Progenitor cell of endocrine pancreas (in vitro differentiated cells): ENCODE data around the gene STK17A. TPM values are rescaled to one million over a fixed set of nuclear protein-coding genes. Genes with fewer than 3 reads are reported as not detected.

ENCODE experiments used
- DNase-seq: peaks from one replicate; pipeline ENCODE4 v3.0.0; 2021; ENCODE audit warnings: low spot score; ENCODE audit not compliant: unreplicated experiment
- H3K27ac Mint-ChIP-seq: 2 replicates; pipeline ENCODE4 v1.8.0; 2021; ENCODE audit warnings: mild to moderate bottlenecking, moderate library complexity, mixed read lengths
- H3K27me3 Mint-ChIP-seq: 2 replicates; pipeline ENCODE4 v1.8.0; 2021; ENCODE audit warnings: mixed read lengths
- H3K36me3 Mint-ChIP-seq: 2 replicates; pipeline ENCODE4 v1.8.0; 2022; ENCODE audit warnings: mixed read lengths; ENCODE audit not compliant: insufficient read depth
- H3K4me1 Mint-ChIP-seq: 2 replicates; pipeline ENCODE4 v1.8.0; 2021; ENCODE audit warnings: low read depth, mixed read lengths
- H3K4me3 Mint-ChIP-seq: 2 replicates; pipeline ENCODE4 v1.8.0; 2021; ENCODE audit warnings: low read depth, mild to moderate bottlenecking, moderate library complexity, mixed read lengths
- H3K9me3 Mint-ChIP-seq: 2 replicates; pipeline ENCODE4 v1.8.0; 2021; ENCODE audit warnings: low read depth, mixed read lengths
- CTCF ChIP-seq: fragments of 200-600 bp; sonication (generic); IDR thresholded peaks from one replicate; pipeline ENCODE4 v1.5.0; 2021; ENCODE audit warnings: antibody characterized with exemption, mild to moderate bottlenecking; ENCODE audit not compliant: unreplicated experiment
- total RNA-seq: library from RNA; stranded (reverse); gene quantifications from 2 replicates; pipeline ENCODE4 v1.2.1, GENCODE V29; 2021

STK17A gene
- total RNA-seq, 1 donor from 2014 or later, result 23.0 TPM

- Mint-ChIP-seq H3K36me3 (peaks cover 27% of the 10 kb centered on the region), H3K27ac (peak overlapping the region; percentile 8), H3K4me3 (no peak overlapping the region), H3K9me3 (peaks cover 7% of the 10 kb centered on the region), H3K27me3 (no peaks in the 10 kb centered on the region), H3K4me1 (peaks cover 21% of the 10 kb centered on the region)
- DNase-seq, result no peak
- TF ChIP-seq CTCF, result no peak
Measured at GRCh38 chr7:43659549-43659896, 76.6 kb downstream of the STK17A start.

- Mint-ChIP-seq H3K36me3 (peaks cover 27% of the 10 kb centered on the region), H3K27me3 (no peaks in the 10 kb centered on the region), H3K9me3 (peaks cover 7% of the 10 kb centered on the region), H3K27ac (peak overlapping the region; percentile 8), H3K4me1 (peaks cover 21% of the 10 kb centered on the region), H3K4me3 (no peak overlapping the region)
- DNase-seq, result no peak
- no peak for TF ChIP-seq CTCF
Measured at GRCh38 chr7:43660141-43660540, 77.2 kb downstream of the STK17A start.

- Mint-ChIP-seq H3K36me3 (peaks cover 35% of the 10 kb centered on the region), H3K27me3 (no peaks in the 10 kb centered on the region), H3K27ac (no peak overlapping the region), H3K4me1 (peaks cover 9% of the 10 kb centered on the region), H3K4me3 (no peak overlapping the region), H3K9me3 (peaks cover 12% of the 10 kb centered on the region)
- no peak for DNase-seq
- TF ChIP-seq CTCF, result no peak
Measured at GRCh38 chr7:43664681-43665080, 81.8 kb downstream of the STK17A start.

GRCh38 chr7:43666938-43667337 is 84.0 kb downstream of the STK17A start:
- no peak for TF ChIP-seq CTCF
- Mint-ChIP-seq H3K4me3 (no peak overlapping the region), H3K9me3 (peaks cover 20% of the 10 kb centered on the region), H3K27ac (no peak overlapping the region), H3K27me3 (no peaks in the 10 kb centered on the region), H3K4me1 (peaks cover 1% of the 10 kb centered on the region), H3K36me3 (peaks cover 44% of the 10 kb centered on the region)
- DNase-seq, result no peak

- H3K9me3 Mint-ChIP-seq, result peaks cover 30% of the 10 kb centered on the region
- no peak for DNase-seq
- no peak overlapping the region for H3K4me3 Mint-ChIP-seq
- H3K27ac Mint-ChIP-seq, result no peak overlapping the region
- H3K36me3 Mint-ChIP-seq, result peaks cover 48% of the 10 kb centered on the region
- peaks cover 1% of the 10 kb centered on the region for H3K4me1 Mint-ChIP-seq
- no peak for TF ChIP-seq CTCF
- no peaks in the 10 kb centered on the region for H3K27me3 Mint-ChIP-seq
Measured at GRCh38 chr7:43668035-43668434, 85.1 kb downstream of the STK17A start.
